HepG2 (cell line): ENCODE results near the gene IFI35. TPM values are rescaled to one million over a fixed set of nuclear protein-coding genes. Genes with fewer than 3 reads are reported as not detected.

Experiments used
- BCL6 ChIP-seq: IDR thresholded peaks from 2 replicates; pipeline ENCODE4 v1.6.1; 2016; ENCODE audit warnings: missing genetic modification reagents, missing compliant biosample characterization
- CCDC6 ChIP-seq: sonication (generic); formaldehyde crosslinking; IDR thresholded peaks from 2 replicates; pipeline ENCODE4 v1.8.1; 2022; ENCODE audit warnings: mild to moderate bottlenecking, missing genetic modification reagents, moderate library complexity
- EZH2 ChIP-seq: conservative IDR thresholded peaks from 2 replicates; pipeline ENCODE4 v1.6.1; 2012; ENCODE audit warnings: mild to moderate bottlenecking, low read depth, low read length, moderate library complexity
- GATA4 ChIP-seq: sonication (generic); IDR thresholded peaks from 2 replicates; pipeline ENCODE4 v1.6.1; 2016; ENCODE audit warnings: antibody characterized with exemption, low read depth, borderline replicate concordance
- HOXA5 ChIP-seq: sonication (generic); formaldehyde crosslinking; IDR thresholded peaks from 2 replicates; pipeline ENCODE4 v1.4.0; 2020; ENCODE audit warnings: missing genetic modification reagents
- IKZF5 ChIP-seq: IDR thresholded peaks from 2 replicates; pipeline ENCODE4 v1.6.1; 2018; ENCODE audit warnings: missing genetic modification reagents, mild to moderate bottlenecking, missing compliant biosample characterization
- POGZ ChIP-seq: sonication (generic); formaldehyde crosslinking; IDR thresholded peaks from 2 replicates; pipeline ENCODE4 v1.4.0; 2020; ENCODE audit warnings: mild to moderate bottlenecking, missing genetic modification reagents
- RFX1 ChIP-seq: fragments of 450-650 bp; IDR thresholded peaks from 2 replicates; pipeline ENCODE4 v1.6.1; 2017
- SIX1 ChIP-seq: sonication (generic); formaldehyde crosslinking; IDR thresholded peaks from 2 replicates; pipeline ENCODE4 v1.4.0; 2020; ENCODE audit warnings: missing genetic modification reagents, borderline replicate concordance
- SPEN ChIP-seq: sonication (generic); formaldehyde crosslinking; IDR thresholded peaks from 2 replicates; pipeline ENCODE4 v1.5.1; 2020; ENCODE audit warnings: low read depth, mild to moderate bottlenecking, missing genetic modification reagents
- STAT5B ChIP-seq: sonication (generic); formaldehyde crosslinking; IDR thresholded peaks from 2 replicates; pipeline ENCODE4 v1.4.0; 2020; ENCODE audit warnings: missing genetic modification reagents
- TRAFD1 ChIP-seq: sonication (generic); formaldehyde crosslinking; IDR thresholded peaks from 2 replicates; pipeline ENCODE4 v1.5.1; 2020; ENCODE audit warnings: missing genetic modification reagents, mild to moderate bottlenecking, borderline replicate concordance
- ZBTB3 ChIP-seq: sonication (generic); formaldehyde crosslinking; IDR thresholded peaks from 2 replicates; pipeline ENCODE4 v1.4.0; 2020; ENCODE audit warnings: low read depth, mild to moderate bottlenecking, moderate library complexity, missing genetic modification reagents, borderline replicate concordance
- ZFP36L2 ChIP-seq: sonication (generic); formaldehyde crosslinking; IDR thresholded peaks from 2 replicates; pipeline ENCODE4 v1.4.0; 2020; ENCODE audit warnings: missing genetic modification reagents
- ZIK1 ChIP-seq: sonication (generic); formaldehyde crosslinking; IDR thresholded peaks from 2 replicates; pipeline ENCODE4 v1.5.0; 2020; ENCODE audit warnings: mild to moderate bottlenecking, low read depth, missing genetic modification reagents, borderline replicate concordance
- ZNF430 ChIP-seq: sonication (generic); formaldehyde crosslinking; IDR thresholded peaks from 2 replicates; pipeline ENCODE4 v1.9.0; 2021; ENCODE audit warnings: mild to moderate bottlenecking, missing genetic modification reagents
- ZNF558 ChIP-seq: sonication (generic); formaldehyde crosslinking; IDR thresholded peaks from 2 replicates; pipeline ENCODE4 v1.9.0; 2022; ENCODE audit warnings: mild to moderate bottlenecking, missing genetic modification reagents, borderline replicate concordance
- ZNF564 ChIP-seq: sonication (generic); formaldehyde crosslinking; IDR thresholded peaks from 2 replicates; pipeline ENCODE4 v1.8.1; 2023; ENCODE audit warnings: mild to moderate bottlenecking, missing genetic modification reagents
- ZNF607 ChIP-seq: sonication (generic); formaldehyde crosslinking; IDR thresholded peaks from 2 replicates; pipeline ENCODE4 v1.5.1; 2020; ENCODE audit warnings: missing genetic modification reagents, mild to moderate bottlenecking, borderline replicate concordance
- ZNF674 ChIP-seq: sonication (generic); formaldehyde crosslinking; IDR thresholded peaks from 2 replicates; pipeline ENCODE4 v1.5.0; 2020; ENCODE audit warnings: low read depth, mild to moderate bottlenecking, missing genetic modification reagents
- ZNF691 ChIP-seq: sonication (generic); formaldehyde crosslinking; IDR thresholded peaks from 2 replicates; pipeline ENCODE4 v1.4.0; 2020; ENCODE audit warnings: missing genetic modification reagents, low read depth, mild to moderate bottlenecking, borderline replicate concordance
- ZNF737 ChIP-seq: sonication (generic); formaldehyde crosslinking; IDR thresholded peaks from 2 replicates; pipeline ENCODE4 v1.5.0; 2020; ENCODE audit warnings: missing genetic modification reagents, mild to moderate bottlenecking, borderline replicate concordance
- ZUFSP ChIP-seq: sonication (generic); formaldehyde crosslinking; IDR thresholded peaks from 2 replicates; pipeline ENCODE4 v1.9.0; 2021; ENCODE audit warnings: missing genetic modification reagents, mild to moderate bottlenecking, borderline replicate concordance
- polyA plus RNA-seq, 8 experiments: library from polyadenylated mRNA; depleted of rRNA in 3 of 8; stranded (reverse) in 7 of 8; unstranded in 1 of 8; fragments of >200 nt; fragmentation: Illumina TruSeq in 4 of 8; extraction: Trizol in 4 of 8; gene quantifications; 2 replicates each; pipeline versions ENCODE4 v1.2.1 to v1.2.3, GENCODE V29; 2011 to 2016; ENCODE audit warnings: low read depth in 4 of 8, missing spikeins in 1 of 8, mixed read lengths in 1 of 8; ENCODE audit not compliant: insufficient read depth in 1 of 8
- total RNA-seq, 5 experiments: library from RNA; depleted of rRNA; stranded (reverse); fragments of >200 nt; fragmentation: Illumina TruSeq; extraction: Trizol; gene quantifications; 2 replicates each; pipeline ENCODE4 v1.2.3, GENCODE V29; 2016; ENCODE audit warnings: low read depth in 1 of 5
- TF ChIP-seq, protein P1 (sequence below): sonication (generic); formaldehyde crosslinking; conservative IDR thresholded peaks from 2 replicates; pipeline ENCODE4 v1.4.0; 2020; ENCODE audit warnings: missing genetic modification reagents

IFI35 gene
- total and polyA plus RNA-seq, 2 of the 13 experiments (the other 11 are each of a cell fraction or from before 2014, with no cell fraction given), result 28.9 to 38.1 TPM

- no peak for TF ChIP-seq ZNF737 (CRISPR knock-in tag)
- TF ChIP-seq ZIK1 (CRISPR knock-in tag), result peak; percentile 67; the same call in 1 of the 2 replicates
- peak; percentile 66; the same call in 1 of the 2 replicates for TF ChIP-seq CCDC6 (CRISPR knock-in tag)
- TF ChIP-seq, protein P1, sequence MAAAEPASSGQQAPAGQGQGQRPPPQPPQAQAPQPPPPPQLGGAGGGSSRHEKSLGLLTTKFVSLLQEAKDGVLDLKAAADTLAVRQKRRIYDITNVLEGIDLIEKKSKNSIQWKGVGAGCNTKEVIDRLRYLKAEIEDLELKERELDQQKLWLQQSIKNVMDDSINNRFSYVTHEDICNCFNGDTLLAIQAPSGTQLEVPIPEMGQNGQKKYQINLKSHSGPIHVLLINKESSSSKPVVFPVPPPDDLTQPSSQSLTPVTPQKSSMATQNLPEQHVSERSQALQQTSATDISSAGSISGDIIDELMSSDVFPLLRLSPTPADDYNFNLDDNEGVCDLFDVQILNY (CRISPR knock-in tag), result no peak
- no peak for TF ChIP-seq EZH2
- peak; percentile 79; the same call in 1 of the 2 replicates for TF ChIP-seq ZNF564 (CRISPR knock-in tag)
- TF ChIP-seq TRAFD1 (CRISPR knock-in tag), result 0 out of 2 replicates have a peak, but pooled peaks have one; percentile 78
- no peak; the same call in 1 of the 2 replicates for TF ChIP-seq ZNF430 (CRISPR knock-in tag)
- TF ChIP-seq SPEN, result peak; percentile 74; the same call in 1 of the 2 replicates
- no peak for TF ChIP-seq ZFP36L2 (CRISPR knock-in tag)
- no peak for TF ChIP-seq BCL6 (CRISPR knock-in tag)
- no peak for TF ChIP-seq SIX1 (CRISPR knock-in tag)
- no peak for TF ChIP-seq HOXA5 (CRISPR knock-in tag)
- TF ChIP-seq ZNF691 (CRISPR knock-in tag), result peak; percentile 29; the same call in 1 of the 2 replicates
- peak; percentile 86 for TF ChIP-seq ZNF607 (CRISPR knock-in tag)
- peak; percentile 77; the same call in 1 of the 2 replicates for TF ChIP-seq ZNF558
- TF ChIP-seq STAT5B (CRISPR knock-in tag), result no peak
- no peak for TF ChIP-seq ZUFSP
- no peak for TF ChIP-seq GATA4
- TF ChIP-seq IKZF5 (CRISPR knock-in tag), result no peak
- no peak for TF ChIP-seq RFX1
- TF ChIP-seq ZBTB3 (CRISPR knock-in tag), result no peak
- TF ChIP-seq POGZ, result no peak
- TF ChIP-seq ZNF674 (CRISPR knock-in tag), result peak; percentile 92; the same call in 1 of the 2 replicates
These were observed 25.7 kb upstream of the IFI35 start (continued) for GRCh38 chr17:42980766-42981397.
